Measurements from ENCODE around the gene PAX9. TPM values are rescaled to one million over a fixed set of nuclear protein-coding genes. Genes with fewer than 3 reads are reported as not detected.

PAX9 gene
- total and polyA plus RNA-seq, 9 of the 15 experiments (the other 6 are each of a cell fraction or from before 2014, with no cell fraction given) = 0.87 to 2.4 (median 1.3) TPM

GRCh38 chr14:36661506-36662257 lies at the start of gene PAX9 (continued):
- TF ChIP-seq ZFP91 (CRISPR knock-in tag; IDR thresholded peaks at IDR 0.05) (no peak), SMAD3 (CRISPR knock-in tag; conservative IDR thresholded peaks at IDR 0.05) (no peak), ZNF263 (CRISPR knock-in tag; IDR thresholded peaks at IDR 0.05; ENCODE audit: borderline replicate concordance) (no peak), MCM5 (IDR thresholded peaks at IDR 0.05; ENCODE audit: low read depth) (no peak), NR0B1 (IDR thresholded peaks at IDR 0.05; ENCODE audit: partially characterized antibody) (no peak), IRF2 (CRISPR knock-in tag; IDR thresholded peaks at IDR 0.05) (no peak), TEAD4 (IDR thresholded peaks at IDR 0.05; ENCODE audit: low read length) (no peak), TEAD4 (CRISPR knock-in tag; IDR thresholded peaks at IDR 0.05; ENCODE audit: borderline replicate concordance) (no peak), MAFF (IDR thresholded peaks at IDR 0.05; ENCODE audit: low read length) (no peak), NELFE (IDR thresholded peaks at IDR 0.05; ENCODE audit: insufficient read depth, insufficient read length) (no peak), ZBTB5 (IDR thresholded peaks at IDR 0.05) (no peak), ZMIZ1 (IDR thresholded peaks at IDR 0.05; ENCODE audit: low read depth in 2 of 2, low read length in 2 of 2) (no peak), MAZ (CRISPR knock-in tag; conservative IDR thresholded peaks at IDR 0.05 in 1 of 2, IDR thresholded peaks at IDR 0.05 in 1 of 2) (peak; percentile 66 to 80), NR1H2 (CRISPR knock-in tag; IDR thresholded peaks at IDR 0.05) (no peak), TBL1XR1 (IDR thresholded peaks at IDR 0.05; ENCODE audit: low read length in 2 of 2) (no peak), ZNF764 (CRISPR knock-in tag; IDR thresholded peaks at IDR 0.05; ENCODE audit: low read depth) (no peak)
- TF ChIP-seq, protein P1, sequence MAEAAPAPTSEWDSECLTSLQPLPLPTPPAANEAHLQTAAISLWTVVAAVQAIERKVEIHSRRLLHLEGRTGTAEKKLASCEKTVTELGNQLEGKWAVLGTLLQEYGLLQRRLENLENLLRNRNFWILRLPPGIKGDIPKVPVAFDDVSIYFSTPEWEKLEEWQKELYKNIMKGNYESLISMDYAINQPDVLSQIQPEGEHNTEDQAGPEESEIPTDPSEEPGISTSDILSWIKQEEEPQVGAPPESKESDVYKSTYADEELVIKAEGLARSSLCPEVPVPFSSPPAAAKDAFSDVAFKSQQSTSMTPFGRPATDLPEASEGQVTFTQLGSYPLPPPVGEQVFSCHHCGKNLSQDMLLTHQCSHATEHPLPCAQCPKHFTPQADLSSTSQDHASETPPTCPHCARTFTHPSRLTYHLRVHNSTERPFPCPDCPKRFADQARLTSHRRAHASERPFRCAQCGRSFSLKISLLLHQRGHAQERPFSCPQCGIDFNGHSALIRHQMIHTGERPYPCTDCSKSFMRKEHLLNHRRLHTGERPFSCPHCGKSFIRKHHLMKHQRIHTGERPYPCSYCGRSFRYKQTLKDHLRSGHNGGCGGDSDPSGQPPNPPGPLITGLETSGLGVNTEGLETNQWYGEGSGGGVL (CRISPR knock-in tag; IDR thresholded peaks at IDR 0.05) = no peak

Data from K562 (cell line).